Activated naive CD8-positive, alpha-beta T cell (primary cell): ENCODE measurements around the gene CALHM1.
"Not testable (repeated sequence)": the region's sequence is repeated elsewhere in the genome, so short reads cannot be mapped to it uniquely, and the experiment has no call there.

ENCODE experiments used
- H3K27ac Mint-ChIP-seq: one replicate; pipeline ENCODE4 v1.8.0; 2021; ENCODE audit warnings: mixed read lengths
- H3K27me3 Mint-ChIP-seq: one replicate; pipeline ENCODE4 v1.8.0; 2021; ENCODE audit warnings: mixed read lengths
- H3K36me3 Mint-ChIP-seq: one replicate; pipeline ENCODE4 v1.8.0; 2021; ENCODE audit warnings: mixed read lengths
- H3K4me1 Mint-ChIP-seq: one replicate; pipeline ENCODE4 v1.8.0; 2021; ENCODE audit warnings: low read depth, mixed read lengths
- H3K4me3 Mint-ChIP-seq: one replicate; pipeline ENCODE4 v1.8.0; 2021; ENCODE audit warnings: mild to moderate bottlenecking, mixed read lengths
- H3K9me3 Mint-ChIP-seq: one replicate; pipeline ENCODE4 v1.8.0; 2021; ENCODE audit warnings: low read depth, mixed read lengths

The CALHM1 gene

DNA sequence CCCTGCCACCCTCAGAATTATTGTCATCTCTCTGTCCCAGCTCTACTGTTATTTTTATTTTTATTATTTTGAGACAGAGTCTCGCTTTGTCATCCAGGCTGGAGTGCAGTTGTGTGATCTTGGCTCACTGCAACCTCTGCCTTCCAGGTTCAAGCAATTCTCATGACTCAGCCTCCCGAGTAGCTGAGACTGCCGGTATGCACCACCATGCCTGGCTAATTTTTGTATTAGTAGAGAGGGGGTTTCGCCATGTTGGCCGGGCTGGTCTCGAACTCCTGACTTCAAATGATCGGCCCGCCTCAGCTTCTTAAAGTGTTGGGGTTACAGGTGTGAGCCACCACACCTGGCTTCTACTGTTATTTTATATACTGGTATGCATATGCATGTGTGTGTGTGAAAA lies 17.5 kb downstream of the CALHM1 start:
- no peaks in the 10 kb centered on the region for H3K4me1 Mint-ChIP-seq
- H3K27me3 Mint-ChIP-seq: no peaks in the 10 kb centered on the region
- no peak overlapping the region for H3K4me3 Mint-ChIP-seq
- H3K36me3 Mint-ChIP-seq: peaks cover 2% of the 10 kb centered on the region
- no peak overlapping the region for H3K27ac Mint-ChIP-seq
- H3K9me3 Mint-ChIP-seq: no peaks in the 10 kb centered on the region

GRCh38 chr10:103440416-103440815 lies 18.3 kb downstream of the CALHM1 start:
- Mint-ChIP-seq H3K27ac (peak overlapping the region; percentile 64), H3K27me3 (no peaks in the 10 kb centered on the region), H3K4me1 (no peaks in the 10 kb centered on the region), H3K36me3 (peaks cover 2% of the 10 kb centered on the region), H3K9me3 (no peaks in the 10 kb centered on the region), H3K4me3 (no peak overlapping the region)

GRCh38 chr10:103439776-103440175 lies 18.9 kb downstream of the CALHM1 start:
- no peak overlapping the region for H3K27ac Mint-ChIP-seq

GRCh38 chr10:103433858-103434257 lies 24.8 kb downstream of the CALHM1 start:
- Mint-ChIP-seq H3K27ac (no peak overlapping the region), H3K27me3 (no peaks in the 10 kb centered on the region), H3K36me3 (peaks cover 15% of the 10 kb centered on the region), H3K9me3 (no peaks in the 10 kb centered on the region), H3K4me3 (no peak overlapping the region), H3K4me1 (peaks cover 22% of the 10 kb centered on the region)

More at GRCh38 chr10:103439776-103440175, 18.9 kb downstream of the CALHM1 start:
- Mint-ChIP-seq H3K36me3 (peaks cover 2% of the 10 kb centered on the region), H3K27me3 (no peaks in the 10 kb centered on the region), H3K4me3 (no peak overlapping the region), H3K9me3 (no peaks in the 10 kb centered on the region), H3K4me1 (no peaks in the 10 kb centered on the region)

- peaks cover 41% of the 10 kb centered on the region for H3K4me1 Mint-ChIP-seq
- no peak overlapping the region for H3K27ac Mint-ChIP-seq
- H3K36me3 Mint-ChIP-seq: peaks cover 24% of the 10 kb centered on the region
- H3K27me3 Mint-ChIP-seq: no peaks in the 10 kb centered on the region
- H3K9me3 Mint-ChIP-seq: no peaks in the 10 kb centered on the region
- H3K4me3 Mint-ChIP-seq: no peak overlapping the region
Measured at GRCh38 chr10:103431902-103432301, 26.8 kb downstream of the CALHM1 start.

DNA sequence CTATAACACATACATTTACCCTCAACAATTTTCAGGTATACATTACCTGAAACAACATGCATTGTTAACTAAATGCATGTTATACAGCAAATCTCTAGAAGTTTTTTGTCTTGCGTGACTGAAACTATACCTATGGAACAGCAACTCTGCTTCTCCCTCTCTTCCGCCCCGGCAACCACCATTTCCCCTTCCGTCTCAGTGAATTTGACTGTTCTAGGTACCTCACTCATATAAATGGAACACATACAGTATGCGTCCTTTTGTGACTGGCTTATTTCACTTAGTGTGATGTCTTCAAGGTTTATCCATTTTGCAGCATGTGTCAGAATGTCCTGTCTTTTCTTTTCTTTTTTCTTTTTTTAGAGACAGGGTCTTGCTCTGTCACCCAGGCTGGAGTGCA lies 29.1 kb downstream of the CALHM1 start:
- Mint-ChIP-seq H3K4me1 (peaks cover 41% of the 10 kb centered on the region), H3K9me3 (no peaks in the 10 kb centered on the region), H3K27ac (peak overlapping the region; percentile 70), H3K27me3 (no peaks in the 10 kb centered on the region), H3K36me3 (peaks cover 27% of the 10 kb centered on the region), H3K4me3 (no peak overlapping the region)

DNA sequence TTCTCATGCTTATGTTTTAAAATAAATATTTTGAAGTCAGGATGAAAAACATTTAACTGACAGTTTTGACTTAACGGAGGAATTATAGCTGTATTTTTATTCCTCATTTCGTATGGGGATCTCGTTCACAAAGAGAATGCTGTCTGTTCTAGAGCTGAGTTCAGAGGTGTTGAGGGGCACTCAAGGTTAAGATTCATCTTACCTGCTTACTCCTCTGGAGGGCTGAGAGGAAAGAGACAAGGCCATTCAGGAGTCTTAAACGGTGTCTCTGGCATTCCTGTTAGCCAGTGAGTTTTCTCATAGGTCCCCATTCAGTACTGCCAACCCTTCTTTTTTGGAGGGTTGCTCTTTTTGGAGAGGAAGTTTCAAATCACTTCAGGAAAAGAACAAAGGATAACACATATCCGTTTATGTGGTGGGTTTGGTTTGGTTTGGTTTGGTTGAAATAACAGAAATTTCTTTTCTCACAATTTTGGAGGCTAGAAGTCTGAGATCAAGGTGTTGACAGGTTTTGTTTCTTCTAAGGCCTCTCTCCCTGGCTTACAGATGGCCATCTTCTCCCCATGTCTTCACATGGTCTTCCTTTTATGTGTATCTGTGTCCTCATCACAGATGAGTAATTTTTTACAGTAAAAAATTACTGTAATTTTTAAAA lies 29.6 kb downstream of the CALHM1 start:
- Mint-ChIP-seq H3K9me3 (no peaks in the 10 kb centered on the region), H3K27ac (peak overlapping the region; percentile 68), H3K4me3 (peak overlapping the region; percentile 58), H3K4me1 (peaks cover 41% of the 10 kb centered on the region), H3K36me3 (peaks cover 30% of the 10 kb centered on the region), H3K27me3 (no peaks in the 10 kb centered on the region)

DNA sequence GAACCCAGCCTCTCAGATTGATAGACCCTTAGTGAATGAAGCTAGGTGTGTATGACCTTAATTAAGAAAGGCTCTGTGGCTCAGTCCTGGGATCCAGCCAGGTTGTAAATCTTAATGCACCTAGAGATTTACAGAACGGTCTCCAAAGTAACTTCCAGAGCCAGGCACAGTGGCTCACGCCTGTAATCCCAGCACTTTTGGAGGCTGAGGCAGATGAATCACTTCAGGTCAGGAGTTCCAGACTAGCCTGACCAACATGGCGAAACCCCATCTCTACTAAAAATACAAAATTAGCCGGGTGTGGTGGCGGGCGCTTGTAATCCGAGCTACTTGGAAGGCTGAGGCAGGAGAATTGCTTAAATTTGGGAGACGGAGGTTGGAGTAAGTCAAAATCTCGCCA lies 30.8 kb downstream of the CALHM1 start:
- no peaks in the 10 kb centered on the region for H3K9me3 Mint-ChIP-seq
- H3K27me3 Mint-ChIP-seq: no peaks in the 10 kb centered on the region
- peaks cover 30% of the 10 kb centered on the region for H3K36me3 Mint-ChIP-seq
- H3K4me3 Mint-ChIP-seq: no peak overlapping the region
- H3K4me1 Mint-ChIP-seq: peaks cover 40% of the 10 kb centered on the region
- H3K27ac Mint-ChIP-seq: no peak overlapping the region

- Mint-ChIP-seq H3K36me3 (peaks cover 26% of the 10 kb centered on the region), H3K27ac (no peak overlapping the region), H3K27me3 (no peaks in the 10 kb centered on the region), H3K9me3 (no peaks in the 10 kb centered on the region), H3K4me1 (peaks cover 17% of the 10 kb centered on the region), H3K4me3 (no peak overlapping the region)
Measured at GRCh38 chr10:103423748-103424147, 35.0 kb downstream of the CALHM1 start.

GRCh38 chr10:103419101-103419500 lies 39.6 kb downstream of the CALHM1 start:
- Mint-ChIP-seq H3K27me3 (no peaks in the 10 kb centered on the region), H3K4me3 (no peak overlapping the region), H3K27ac (no peak overlapping the region), H3K9me3 (no peaks in the 10 kb centered on the region), H3K36me3 (peaks cover 30% of the 10 kb centered on the region), H3K4me1 (no peaks in the 10 kb centered on the region)

GRCh38 chr10:103417601-103418000 lies 41.1 kb downstream of the CALHM1 start:
- no peaks in the 10 kb centered on the region for H3K27me3 Mint-ChIP-seq
- H3K4me1 Mint-ChIP-seq: no peaks in the 10 kb centered on the region
- H3K4me3 Mint-ChIP-seq: no peak overlapping the region
- no peak overlapping the region for H3K27ac Mint-ChIP-seq
- H3K9me3 Mint-ChIP-seq: no peaks in the 10 kb centered on the region
- peaks cover 27% of the 10 kb centered on the region for H3K36me3 Mint-ChIP-seq

- not testable (repeated sequence) for H3K27me3 Mint-ChIP-seq, H3K9me3 Mint-ChIP-seq, H3K4me1 Mint-ChIP-seq, H3K4me3 Mint-ChIP-seq, H3K27ac Mint-ChIP-seq
- peaks cover 27% of the 10 kb centered on the region for H3K36me3 Mint-ChIP-seq
Measured at GRCh38 chr10:103417148-103417469, 41.6 kb downstream of the CALHM1 start.

GRCh38 chr10:103416436-103417147 lies 42.1 kb downstream of the CALHM1 start:
- peaks cover 27% of the 10 kb centered on the region for H3K36me3 Mint-ChIP-seq
- no peaks in the 10 kb centered on the region for H3K9me3 Mint-ChIP-seq
- no peak overlapping the region for H3K4me3 Mint-ChIP-seq
- no peaks in the 10 kb centered on the region for H3K4me1 Mint-ChIP-seq
- no peaks in the 10 kb centered on the region for H3K27me3 Mint-ChIP-seq
- no peak overlapping the region for H3K27ac Mint-ChIP-seq

- Mint-ChIP-seq H3K4me1 (no peaks in the 10 kb centered on the region), H3K27me3 (no peaks in the 10 kb centered on the region), H3K27ac (no peak overlapping the region), H3K36me3 (peaks cover 25% of the 10 kb centered on the region), H3K9me3 (no peaks in the 10 kb centered on the region), H3K4me3 (no peak overlapping the region)
Measured at GRCh38 chr10:103415581-103415980, 43.1 kb downstream of the CALHM1 start.

DNA sequence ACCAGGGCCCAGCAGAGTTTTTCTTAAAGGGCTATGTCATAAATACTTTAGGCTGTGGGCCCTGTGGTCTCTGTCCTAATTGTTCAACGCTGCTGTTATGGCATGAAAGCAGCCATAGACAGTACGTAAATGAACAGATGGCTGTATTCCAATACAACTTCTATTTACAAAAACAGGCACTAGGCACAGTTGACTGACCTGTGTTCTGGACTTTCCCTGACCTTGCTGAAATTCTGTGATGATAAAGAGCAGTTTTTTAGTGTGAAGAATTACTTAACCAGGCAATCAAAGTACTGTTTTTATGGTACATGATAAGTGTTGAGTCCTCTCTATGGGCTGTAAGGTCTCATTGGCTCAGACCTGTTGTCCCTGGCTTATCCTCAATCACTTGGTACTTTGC lies 45.1 kb downstream of the CALHM1 start:
- no peak overlapping the region for H3K27ac Mint-ChIP-seq
- peaks cover 25% of the 10 kb centered on the region for H3K36me3 Mint-ChIP-seq
- no peak overlapping the region for H3K4me3 Mint-ChIP-seq
- no peaks in the 10 kb centered on the region for H3K27me3 Mint-ChIP-seq
- H3K4me1 Mint-ChIP-seq: no peaks in the 10 kb centered on the region
- H3K9me3 Mint-ChIP-seq: no peaks in the 10 kb centered on the region
